Fibroblast of gingiva (primary cell): ENCODE data around the gene NF2.

Source experiments
- DNase-seq: peaks from one replicate; pipeline ENCODE4 v3.0.0-alpha.2; 2011; ENCODE audit warnings: low read depth

The NF2 gene

GRCh38 chr22:29631725-29632124 is 28.3 kb downstream of the NF2 start:
- no peak for DNase-seq

- DNase-seq: no peak
These were observed 29.2 kb downstream of the NF2 start for GRCh38 chr22:29632672-29633071.

GRCh38 chr22:29633514-29634312 is 30.3 kb downstream of the NF2 start:
- no peak for DNase-seq

- no peak for DNase-seq
These were observed 31.4 kb downstream of the NF2 start for GRCh38 chr22:29634847-29635246.

- peak; percentile 68 for DNase-seq
These were observed 32.4 kb downstream of the NF2 start for GRCh38 chr22:29635734-29636357.

GRCh38 chr22:29636751-29637150 is 33.3 kb downstream of the NF2 start:
- no peak for DNase-seq

- DNase-seq: no peak
These were observed 33.7 kb downstream of the NF2 start for GRCh38 chr22:29637181-29637580.

GRCh38 chr22:29638678-29639077 is 35.2 kb downstream of the NF2 start:
- no peak for DNase-seq

- DNase-seq: no peak
These were observed 35.7 kb downstream of the NF2 start for GRCh38 chr22:29639096-29639495.

GRCh38 chr22:29641042-29641699 is 37.7 kb downstream of the NF2 start:
- DNase-seq: no peak

- DNase-seq: no peak
These were observed 38.4 kb downstream of the NF2 start for GRCh38 chr22:29641700-29642330.

GRCh38 chr22:29642694-29643093 is 39.3 kb downstream of the NF2 start:
- no peak for DNase-seq

GRCh38 chr22:29647954-29648737 is 44.7 kb downstream of the NF2 start:
- DNase-seq: no peak

GRCh38 chr22:29650370-29650769 is 46.9 kb downstream of the NF2 start:
- DNase-seq: no peak

- no peak for DNase-seq
These were observed 48.2 kb downstream of the NF2 start for GRCh38 chr22:29651652-29652051.

- DNase-seq: no peak
These were observed 51.0 kb downstream of the NF2 start for GRCh38 chr22:29654420-29654819.

GRCh38 chr22:29654882-29655281 is 51.4 kb downstream of the NF2 start:
- DNase-seq: no peak

GRCh38 chr22:29658176-29658575 is 54.7 kb downstream of the NF2 start:
- no peak for DNase-seq

- no peak for DNase-seq
These were observed 56.6 kb downstream of the NF2 start for GRCh38 chr22:29660021-29660420.

GRCh38 chr22:29661336-29661735 is 57.9 kb downstream of the NF2 start:
- DNase-seq: peak; percentile 39

GRCh38 chr22:29663180-29663821 is 59.9 kb downstream of the NF2 start:
- DNase-seq: peak; percentile 91
